BJ (cell line): ENCODE data around the gene PDE1C. TPM values are rescaled to one million over a fixed set of nuclear protein-coding genes. Genes with fewer than 3 reads are reported as not detected.

ENCODE experiments used
- CTCF ChIA-PET: fragments of 350-600 bp; formaldehyde crosslinking; extraction: SDS; loops from one replicate; lab custom pipeline; 2021; ENCODE audit warnings: antibody characterized with exemption, inconsistent platforms; lab: Yijun Ruan, JAX
- POLR2A ChIA-PET: fragments of 300-600 bp; sonication (Branson Sonifier 250); formaldehyde crosslinking; extraction: SDS; loops from one replicate; lab custom pipeline; 2021; ENCODE audit warnings: antibody characterized with exemption; lab: Charles Lee
- DNase-seq: peaks from one replicate; pipeline ENCODE4 v3.0.0-alpha.2; 2011; ENCODE audit warnings: low read depth
- H3K27me3 ChIP-seq: 2 replicates; pipeline ENCODE4 v1.6.0; 2011; ENCODE audit warnings: low read length; ENCODE audit not compliant: control insufficient read depth, insufficient read depth
- H3K36me3 ChIP-seq: 2 replicates; pipeline ENCODE4 v1.5.1; 2011; ENCODE audit warnings: low read length; ENCODE audit not compliant: control insufficient read depth, insufficient read depth
- H3K4me3 ChIP-seq: 2 replicates; pipeline ENCODE4 v1.5.1; 2011; ENCODE audit warnings: low read depth, mild to moderate bottlenecking, control low read depth, low read length
- polyA plus RNA-seq: library from polyadenylated mRNA; depleted of rRNA; stranded (reverse); fragments of >200 nt; gene quantifications from 2 replicates; pipeline ENCODE4 v1.2.3, GENCODE V29; 2011
- TF ChIP-seq, protein P1 (sequence below): IDR thresholded peaks from 2 replicates; pipeline ENCODE4 v1.5.1; 2011; ENCODE audit warnings: low read depth, mild to moderate bottlenecking, control low read depth, inconsistent platforms, low read length, moderate library complexity; ENCODE audit not compliant: insufficient read depth

PDE1C gene
- polyA plus RNA-seq, 1 experiment, result 19.6 TPM

- no peak for DNase-seq
- TF ChIP-seq, protein P1, sequence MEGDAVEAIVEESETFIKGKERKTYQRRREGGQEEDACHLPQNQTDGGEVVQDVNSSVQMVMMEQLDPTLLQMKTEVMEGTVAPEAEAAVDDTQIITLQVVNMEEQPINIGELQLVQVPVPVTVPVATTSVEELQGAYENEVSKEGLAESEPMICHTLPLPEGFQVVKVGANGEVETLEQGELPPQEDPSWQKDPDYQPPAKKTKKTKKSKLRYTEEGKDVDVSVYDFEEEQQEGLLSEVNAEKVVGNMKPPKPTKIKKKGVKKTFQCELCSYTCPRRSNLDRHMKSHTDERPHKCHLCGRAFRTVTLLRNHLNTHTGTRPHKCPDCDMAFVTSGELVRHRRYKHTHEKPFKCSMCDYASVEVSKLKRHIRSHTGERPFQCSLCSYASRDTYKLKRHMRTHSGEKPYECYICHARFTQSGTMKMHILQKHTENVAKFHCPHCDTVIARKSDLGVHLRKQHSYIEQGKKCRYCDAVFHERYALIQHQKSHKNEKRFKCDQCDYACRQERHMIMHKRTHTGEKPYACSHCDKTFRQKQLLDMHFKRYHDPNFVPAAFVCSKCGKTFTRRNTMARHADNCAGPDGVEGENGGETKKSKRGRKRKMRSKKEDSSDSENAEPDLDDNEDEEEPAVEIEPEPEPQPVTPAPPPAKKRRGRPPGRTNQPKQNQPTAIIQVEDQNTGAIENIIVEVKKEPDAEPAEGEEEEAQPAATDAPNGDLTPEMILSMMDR, result no peak
- Histone ChIP-seq H3K4me3 (no peak overlapping the region), H3K27me3 (no peaks in the 10 kb centered on the region), H3K36me3 (no peaks in the 10 kb centered on the region; the same call in 1 of the 2 replicates)
- CTCF ChIA-PET, result no interaction called here
- POLR2A ChIA-PET, result no interaction called here
These were observed 38.0 kb downstream of the PDE1C start for GRCh38 chr7:32032211-32032610.

DNA sequence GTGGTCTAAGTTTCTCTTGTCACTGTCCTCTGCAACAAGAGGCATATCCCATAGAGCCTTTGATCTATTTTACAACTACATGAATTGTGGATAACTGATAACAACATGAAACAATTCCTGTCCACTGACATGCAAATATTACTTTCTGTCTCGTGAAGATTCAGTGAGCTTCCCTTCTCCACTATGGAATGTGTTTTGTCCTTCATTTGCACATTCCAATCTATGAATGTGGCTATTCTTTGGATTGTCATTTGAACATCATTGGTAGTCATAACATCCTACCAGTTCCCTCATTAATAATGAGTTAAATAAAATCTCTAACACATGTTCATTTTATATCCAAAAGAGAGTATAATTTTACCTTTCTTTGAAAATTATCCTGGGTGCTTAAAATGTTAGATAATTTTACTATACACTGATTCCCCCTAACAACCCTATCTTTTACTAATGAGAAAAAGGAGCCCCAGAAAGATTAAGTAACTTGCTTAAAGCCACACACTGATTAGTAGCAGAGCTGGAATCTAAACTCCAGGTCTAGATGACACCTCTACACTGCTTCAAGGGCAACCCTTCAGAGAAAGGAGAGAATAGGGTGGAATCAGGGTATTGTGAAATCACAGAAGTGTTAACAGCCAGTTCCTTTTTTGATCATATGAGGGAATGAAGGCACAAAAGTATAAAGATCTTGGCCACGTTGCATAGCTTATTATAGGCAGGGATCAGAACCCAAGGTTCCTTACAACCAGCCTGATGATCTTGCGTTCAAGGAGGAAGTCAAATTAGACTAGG lies 39.1 kb downstream of the PDE1C start:
- DNase-seq, result no peak
- ChIA-PET CTCF (no interaction called here), POLR2A (no interaction called here)
- TF ChIP-seq, protein P1, result no peak
- Histone ChIP-seq H3K36me3 (no peaks in the 10 kb centered on the region; the same call in 1 of the 2 replicates), H3K27me3 (no peaks in the 10 kb centered on the region), H3K4me3 (no peak overlapping the region)

GRCh38 chr7:32026083-32026425 lies 44.2 kb downstream of the PDE1C start:
- Histone ChIP-seq H3K36me3 (0 out of 2 replicates have a peak, but pooled peaks cover 2% of the 10 kb centered on the region), H3K4me3 (no peak overlapping the region), H3K27me3 (no peaks in the 10 kb centered on the region)
- ChIA-PET POLR2A (no interaction called here), CTCF (no interaction called here)
- no peak for DNase-seq
- TF ChIP-seq, protein P1, result no peak

DNA sequence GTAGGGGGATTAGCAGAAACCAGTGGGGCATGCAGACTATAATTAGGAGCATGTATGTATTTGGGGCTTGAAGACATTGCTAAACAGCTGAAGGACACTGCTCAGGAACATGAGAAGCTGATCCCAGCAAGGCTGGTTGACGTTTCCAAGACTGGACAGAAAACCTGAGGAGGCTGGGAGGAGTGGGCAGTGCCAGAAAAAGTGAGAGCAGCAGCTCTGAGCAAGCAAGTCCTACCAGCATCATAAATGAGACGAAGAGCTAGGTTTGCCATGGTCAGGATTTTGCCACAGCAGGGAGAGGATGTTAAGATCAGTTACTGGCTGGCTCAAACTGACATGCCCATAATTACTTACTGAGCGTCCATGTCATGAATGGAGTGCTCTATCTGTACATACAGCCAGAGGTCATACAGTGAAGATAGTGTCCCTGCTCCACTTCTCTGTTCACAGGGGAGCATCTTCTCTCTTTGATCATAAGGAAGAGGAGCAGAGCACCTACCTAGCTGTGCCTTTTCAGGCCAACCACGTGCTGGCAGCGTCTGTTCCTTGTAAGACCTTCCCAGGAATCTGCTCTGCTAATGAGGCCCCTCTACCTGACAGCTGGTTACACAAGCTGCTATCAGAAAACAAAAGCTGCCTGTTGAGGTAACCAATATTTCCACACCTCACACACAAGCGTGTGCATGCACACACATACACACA lies 44.7 kb downstream of the PDE1C start:
- TF ChIP-seq, protein P1, result no peak
- DNase-seq, result no peak
- ChIA-PET POLR2A (no interaction called here), CTCF (interaction anchor here (0.9 kb wide), 1 partner anchor 169 kb away, joined by 3 read pairs; no protein-coding TSS in a partner anchor)
- Histone ChIP-seq H3K36me3 (0 out of 2 replicates have a peak, but pooled peaks cover 2% of the 10 kb centered on the region), H3K4me3 (no peak overlapping the region), H3K27me3 (no peaks in the 10 kb centered on the region)

DNA sequence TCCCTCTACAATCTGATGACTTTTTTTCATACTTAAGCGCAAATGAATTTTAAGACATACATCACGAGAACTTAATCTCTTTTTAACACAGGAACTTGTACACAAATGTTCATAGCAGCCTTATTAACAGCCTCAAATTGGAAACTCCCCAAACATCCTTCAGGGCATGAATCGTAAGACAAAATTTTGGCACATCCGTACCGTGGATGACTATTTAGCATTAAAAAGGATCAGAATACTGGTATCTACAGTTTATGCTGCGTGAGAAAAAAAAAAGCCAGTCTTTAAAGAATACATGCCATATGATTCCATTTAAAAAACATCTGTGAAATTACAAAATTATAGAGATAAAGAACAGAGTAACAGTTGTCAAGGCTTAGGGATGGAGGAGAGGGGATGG lies 46.8 kb downstream of the PDE1C start:
- CTCF ChIA-PET, result interaction anchor here (1.5 kb wide), 1 partner anchor 17 kb away, joined by 4 read pairs; no protein-coding TSS in a partner anchor
- Histone ChIP-seq H3K36me3 (0 out of 2 replicates have a peak, but pooled peaks cover 2% of the 10 kb centered on the region), H3K4me3 (no peak overlapping the region), H3K27me3 (no peaks in the 10 kb centered on the region)
- POLR2A ChIA-PET, result no interaction called here
- TF ChIP-seq, protein P1, result no peak
- DNase-seq, result no peak
